Cardiac muscle cell (in vitro differentiated cells and primary cell): ENCODE measurements around the gene HPSE2. TPM values are rescaled to one million over a fixed set of nuclear protein-coding genes. Genes with fewer than 3 reads are reported as not detected.

Experiments
- DNase-seq, 2 donors: peaks; one replicate each; pipeline versions ENCODE4 v3.0.0 to v3.0.0-alpha.2; 2010 to 2017; ENCODE audit warnings: low read depth in 1 of 2, low spot score in 1 of 2
- H3K27ac ChIP-seq: fragments of 200-600 bp; sonication (generic); 2 replicates; pipeline ENCODE4 v1.5.1; 2016
- H3K27me3 ChIP-seq: fragments of 200-600 bp; sonication (generic); 2 replicates; pipeline ENCODE4 v1.6.0; 2016; ENCODE audit warnings: control low read depth
- H3K36me3 ChIP-seq: fragments of 200-600 bp; sonication (generic); 2 replicates; pipeline ENCODE4 v1.5.1; 2016; ENCODE audit warnings: control low read depth
- H3K4me1 ChIP-seq: fragments of 200-600 bp; sonication (generic); 2 replicates; pipeline ENCODE4 v1.8.1; 2017; ENCODE audit warnings: low read depth, mild to moderate bottlenecking, mixed run types
- H3K4me3 ChIP-seq: fragments of 200-600 bp; sonication (generic); 2 replicates; pipeline ENCODE4 v1.5.1; 2016; ENCODE audit warnings: mild to moderate bottlenecking
- H3K9me3 ChIP-seq: fragments of 200-600 bp; sonication (generic); 2 replicates; pipeline ENCODE4 v1.5.1; 2017; ENCODE audit warnings: low read depth, mild to moderate bottlenecking, control low read depth
- polyA plus RNA-seq: library from polyadenylated mRNA; unstranded; fragments of >200 nt; fragmentation: Nextera tagmentation; extraction: Ambion mirVana; gene quantifications from 2 replicates; pipeline ENCODE4 v1.2.1, GENCODE V29; 2016
- total RNA-seq: library from RNA; depleted of rRNA; stranded (reverse); fragments of >200 nt; gene quantifications from 2 replicates; pipeline ENCODE4 v1.2.3, GENCODE V29; 2016
- TF ChIP-seq, protein P1 (sequence below): IDR thresholded peaks from 2 replicates; pipeline ENCODE4 v1.5.1; 2012; ENCODE audit warnings: low read depth, mild to moderate bottlenecking, low read length

HPSE2 gene
- total and polyA plus RNA-seq, 2 experiments from 2014 or later = 0.87 to 6.1 TPM

DNA sequence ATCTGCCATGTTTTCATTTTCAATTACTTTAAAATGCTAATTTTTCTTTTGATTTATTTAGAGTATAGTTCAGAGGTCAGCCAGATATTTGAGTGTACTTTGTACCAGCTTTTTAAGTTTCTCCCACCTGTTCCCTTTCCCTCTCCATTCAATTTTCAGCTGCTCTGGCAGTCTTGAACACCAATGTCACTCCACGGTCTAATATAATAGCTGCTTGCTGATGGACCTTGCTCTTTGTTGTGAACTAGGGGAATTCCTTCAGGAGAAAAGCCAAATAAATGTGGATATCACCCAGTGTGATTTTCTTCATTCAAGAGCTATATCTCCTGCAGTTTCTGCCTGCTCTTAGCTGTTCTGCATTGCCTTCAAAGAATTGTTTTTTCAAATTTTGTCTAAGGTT, 785.0 kb downstream of the HPSE2 start:
- Histone ChIP-seq H3K36me3 (no peaks in the 10 kb centered on the region), H3K27ac (no peak overlapping the region), H3K27me3 (no peaks in the 10 kb centered on the region), H3K4me1 (peaks cover 5% of the 10 kb centered on the region), H3K4me3 (no peak overlapping the region), H3K9me3 (no peaks in the 10 kb centered on the region)
- no peak for DNase-seq
- TF ChIP-seq, protein P1, sequence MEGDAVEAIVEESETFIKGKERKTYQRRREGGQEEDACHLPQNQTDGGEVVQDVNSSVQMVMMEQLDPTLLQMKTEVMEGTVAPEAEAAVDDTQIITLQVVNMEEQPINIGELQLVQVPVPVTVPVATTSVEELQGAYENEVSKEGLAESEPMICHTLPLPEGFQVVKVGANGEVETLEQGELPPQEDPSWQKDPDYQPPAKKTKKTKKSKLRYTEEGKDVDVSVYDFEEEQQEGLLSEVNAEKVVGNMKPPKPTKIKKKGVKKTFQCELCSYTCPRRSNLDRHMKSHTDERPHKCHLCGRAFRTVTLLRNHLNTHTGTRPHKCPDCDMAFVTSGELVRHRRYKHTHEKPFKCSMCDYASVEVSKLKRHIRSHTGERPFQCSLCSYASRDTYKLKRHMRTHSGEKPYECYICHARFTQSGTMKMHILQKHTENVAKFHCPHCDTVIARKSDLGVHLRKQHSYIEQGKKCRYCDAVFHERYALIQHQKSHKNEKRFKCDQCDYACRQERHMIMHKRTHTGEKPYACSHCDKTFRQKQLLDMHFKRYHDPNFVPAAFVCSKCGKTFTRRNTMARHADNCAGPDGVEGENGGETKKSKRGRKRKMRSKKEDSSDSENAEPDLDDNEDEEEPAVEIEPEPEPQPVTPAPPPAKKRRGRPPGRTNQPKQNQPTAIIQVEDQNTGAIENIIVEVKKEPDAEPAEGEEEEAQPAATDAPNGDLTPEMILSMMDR = no peak

DNA sequence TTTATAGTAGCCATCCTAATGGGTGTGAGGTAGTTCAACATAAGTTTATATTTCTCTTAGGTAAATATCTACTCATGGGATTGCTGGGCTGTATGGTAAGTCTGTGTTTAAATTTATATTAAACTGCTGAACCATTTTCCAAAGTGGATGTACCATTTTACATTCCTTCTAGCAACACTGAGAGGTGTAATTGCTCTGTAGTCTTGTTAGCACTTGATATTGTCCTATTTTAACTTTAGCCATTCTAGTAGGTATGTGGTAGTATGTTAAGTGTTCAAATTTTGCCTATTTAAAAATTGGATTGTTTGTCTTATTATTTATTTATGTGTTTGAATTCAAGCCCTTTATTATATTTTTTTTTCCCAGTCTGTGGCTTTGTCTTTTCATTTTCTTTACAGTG, 786.4 kb downstream of the HPSE2 start:
- no peak for DNase-seq
- H3K27ac ChIP-seq = no peak overlapping the region
- no peak overlapping the region for H3K4me3 ChIP-seq
- no peaks in the 10 kb centered on the region for H3K36me3 ChIP-seq
- no peaks in the 10 kb centered on the region for H3K4me1 ChIP-seq
- TF ChIP-seq, protein P1 = no peak
- H3K9me3 ChIP-seq = no peaks in the 10 kb centered on the region
- H3K27me3 ChIP-seq = no peaks in the 10 kb centered on the region

DNA sequence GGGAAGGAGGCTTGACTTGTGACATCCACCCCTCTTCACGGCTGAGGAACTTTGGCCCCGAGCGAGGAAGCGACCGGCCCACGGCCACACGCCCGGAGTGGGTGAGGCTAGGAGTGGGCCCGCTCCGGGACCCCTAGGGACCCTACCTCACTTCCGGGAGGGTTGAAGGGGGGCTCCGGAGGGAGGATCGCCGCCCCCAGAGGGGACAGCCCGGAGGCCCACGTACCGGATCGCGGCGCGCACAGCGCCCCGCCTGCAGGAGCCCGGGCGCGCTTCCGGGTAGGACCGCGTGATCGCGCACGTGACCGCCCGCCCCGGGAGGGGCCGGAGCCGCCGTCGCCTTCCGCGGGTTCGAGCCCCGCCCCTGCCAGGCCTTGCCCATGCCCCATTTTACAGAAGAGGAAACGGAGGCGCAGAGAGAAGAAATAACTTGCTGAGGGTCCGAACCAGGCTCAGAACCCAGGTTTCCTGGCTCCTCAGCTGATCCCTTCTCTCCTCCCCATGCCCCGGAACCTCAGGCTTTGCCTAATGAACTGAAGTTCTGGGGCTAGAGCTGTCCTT, 788.9 kb downstream of the HPSE2 start, which contains the start of gene HPS1:
TSS of gene HPS1 (minus strand) at position 275 of the 561 bp plus-strand sequence. CDS start 3,695 bp downstream, outside the sequence.
- TF ChIP-seq, protein P1 = no peak
- no peaks in the 10 kb centered on the region for H3K27me3 ChIP-seq
- DNase-seq = peak; percentile 69 to 82
- H3K27ac ChIP-seq = peak within 1 kb of the TSS; percentile 67
- H3K4me3 ChIP-seq = peak within 1 kb of the TSS; percentile 52
- H3K4me1 ChIP-seq = no peaks in the 10 kb centered on the region
- no peaks in the 10 kb centered on the region for H3K9me3 ChIP-seq
- peaks cover 8% of the 10 kb centered on the region for H3K36me3 ChIP-seq

DNA sequence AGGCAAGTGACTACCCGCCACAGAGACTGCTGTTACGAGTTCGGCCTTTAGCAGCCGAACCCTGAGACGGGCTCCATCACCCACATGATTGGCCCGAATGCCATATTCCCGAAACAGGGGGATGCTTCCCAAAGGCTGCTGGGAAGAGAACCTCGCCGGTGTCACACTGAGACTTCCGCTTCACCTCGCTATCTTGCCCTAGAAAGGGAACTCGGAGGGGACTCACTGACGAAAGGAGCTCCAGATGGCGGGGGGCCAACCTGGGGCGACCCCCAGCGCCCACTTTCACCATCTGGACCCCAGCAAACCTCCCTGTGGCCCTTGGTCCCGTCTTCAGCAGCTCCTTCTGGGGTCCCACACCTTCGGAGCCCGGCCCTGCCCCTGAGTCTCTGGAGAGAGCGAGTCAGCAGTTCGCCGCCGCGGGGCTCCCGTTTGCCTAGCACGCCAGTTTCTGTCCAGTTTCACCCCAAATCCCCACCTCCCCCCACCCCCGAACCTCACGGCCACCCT, 789.4 kb downstream of the HPSE2 start:
- Histone ChIP-seq H3K27me3 (no peaks in the 10 kb centered on the region), H3K9me3 (no peaks in the 10 kb centered on the region), H3K27ac (peak overlapping the region; percentile 67), H3K36me3 (peaks cover 11% of the 10 kb centered on the region), H3K4me1 (no peaks in the 10 kb centered on the region), H3K4me3 (peak overlapping the region; percentile 52)
- TF ChIP-seq, protein P1 = no peak
- peak; percentile 37 to 46 for DNase-seq

DNA sequence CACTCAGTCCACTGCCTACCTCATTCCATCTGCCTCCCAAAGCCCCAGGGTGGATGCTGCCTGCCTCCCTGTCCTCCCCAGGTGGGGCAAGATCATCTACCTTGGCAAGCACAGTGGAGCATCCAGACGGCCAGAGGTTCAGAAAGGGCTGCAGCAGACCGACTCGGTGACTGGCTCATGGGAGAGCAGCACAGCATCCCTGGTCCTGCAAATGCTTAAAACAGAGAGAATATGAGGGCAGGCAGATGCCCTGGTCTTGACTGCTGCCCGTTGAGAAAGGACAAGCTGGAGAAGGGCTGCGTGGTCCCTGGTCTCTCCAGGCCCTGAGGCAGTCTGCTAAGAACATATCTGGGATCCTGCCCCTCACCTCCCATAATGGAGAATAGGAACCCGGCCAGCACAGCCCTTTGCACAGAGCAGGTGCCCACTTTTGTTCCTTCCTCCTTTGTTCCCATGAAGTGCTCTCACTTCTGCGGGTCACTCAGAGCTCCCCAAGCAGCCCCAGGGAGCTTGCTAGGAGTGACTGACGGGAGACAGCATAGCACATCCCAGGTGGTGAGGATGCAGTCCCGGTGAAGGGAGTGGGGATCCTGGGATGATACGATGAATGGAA, 790.3 kb downstream of the HPSE2 start:
- H3K4me1 ChIP-seq = no peaks in the 10 kb centered on the region
- no peaks in the 10 kb centered on the region for H3K9me3 ChIP-seq
- no peak for DNase-seq
- TF ChIP-seq, protein P1 = no peak
- H3K36me3 ChIP-seq = peaks cover 15% of the 10 kb centered on the region
- peak overlapping the region; percentile 67 for H3K27ac ChIP-seq
- no peak overlapping the region for H3K4me3 ChIP-seq
- H3K27me3 ChIP-seq = no peaks in the 10 kb centered on the region
